ENCODE measurements around the gene REL.
"Not testable (repeated sequence)": the region's sequence is repeated elsewhere in the genome, so short reads cannot be mapped to it uniquely, and the experiment has no call there.

REL gene

DNA sequence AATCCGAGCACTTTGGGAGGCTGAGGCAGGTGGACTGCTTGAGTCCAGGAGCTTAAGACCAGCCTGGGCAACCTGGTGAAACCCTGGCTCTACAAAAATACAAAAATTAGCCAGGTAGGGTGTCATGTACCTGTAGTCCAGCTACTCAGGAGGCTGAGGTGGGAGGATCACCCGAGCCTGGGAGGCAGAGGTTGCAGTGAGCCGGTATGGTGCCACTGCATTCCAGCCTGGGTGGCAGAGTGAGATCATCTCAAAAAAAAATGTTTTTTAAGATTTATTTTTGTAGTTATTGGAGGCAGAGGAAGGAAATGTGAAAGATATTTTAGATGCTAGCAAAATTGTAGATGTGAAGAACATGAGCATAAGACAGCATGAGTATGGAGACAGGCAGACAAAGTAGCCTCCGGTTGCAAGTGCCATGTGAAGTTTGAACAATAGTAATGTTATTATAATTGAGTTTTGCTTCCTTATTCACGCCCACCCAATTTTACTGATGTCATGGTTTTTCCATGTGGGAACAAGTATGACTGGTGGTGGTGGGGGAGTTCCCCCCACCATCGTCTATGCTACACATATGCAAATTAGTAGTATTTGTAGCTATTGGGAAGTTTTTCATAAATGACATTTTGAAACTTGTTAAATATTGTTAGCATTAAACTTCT lies 18.0 kb downstream of the REL start (continued):
- TF ChIP-seq, protein P1, sequence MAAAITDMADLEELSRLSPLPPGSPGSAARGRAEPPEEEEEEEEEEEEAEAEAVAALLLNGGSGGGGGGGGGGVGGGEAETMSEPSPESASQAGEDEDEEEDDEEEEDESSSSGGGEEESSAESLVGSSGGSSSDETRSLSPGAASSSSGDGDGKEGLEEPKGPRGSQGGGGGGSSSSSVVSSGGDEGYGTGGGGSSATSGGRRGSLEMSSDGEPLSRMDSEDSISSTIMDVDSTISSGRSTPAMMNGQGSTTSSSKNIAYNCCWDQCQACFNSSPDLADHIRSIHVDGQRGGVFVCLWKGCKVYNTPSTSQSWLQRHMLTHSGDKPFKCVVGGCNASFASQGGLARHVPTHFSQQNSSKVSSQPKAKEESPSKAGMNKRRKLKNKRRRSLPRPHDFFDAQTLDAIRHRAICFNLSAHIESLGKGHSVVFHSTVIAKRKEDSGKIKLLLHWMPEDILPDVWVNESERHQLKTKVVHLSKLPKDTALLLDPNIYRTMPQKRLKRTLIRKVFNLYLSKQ (tag by site-specific recombination; IDR thresholded peaks at IDR 0.05; ENCODE audit: borderline replicate concordance): no peak
- no peak for TF ChIP-seq ZNF350 (tag by site-specific recombination; IDR thresholded peaks at IDR 0.05)
- no peak for TF ChIP-seq ZNF341 (tag by site-specific recombination; IDR thresholded peaks at IDR 0.05; ENCODE audit: low read depth)
- TF ChIP-seq KLF16 (tag by site-specific recombination; IDR thresholded peaks at IDR 0.05): no peak
- TF ChIP-seq ZNF426 (tag by site-specific recombination; IDR thresholded peaks at IDR 0.05): no peak
- TF ChIP-seq ZNF623 (tag by site-specific recombination; IDR thresholded peaks at IDR 0.05): no peak
- TF ChIP-seq, protein P2, sequence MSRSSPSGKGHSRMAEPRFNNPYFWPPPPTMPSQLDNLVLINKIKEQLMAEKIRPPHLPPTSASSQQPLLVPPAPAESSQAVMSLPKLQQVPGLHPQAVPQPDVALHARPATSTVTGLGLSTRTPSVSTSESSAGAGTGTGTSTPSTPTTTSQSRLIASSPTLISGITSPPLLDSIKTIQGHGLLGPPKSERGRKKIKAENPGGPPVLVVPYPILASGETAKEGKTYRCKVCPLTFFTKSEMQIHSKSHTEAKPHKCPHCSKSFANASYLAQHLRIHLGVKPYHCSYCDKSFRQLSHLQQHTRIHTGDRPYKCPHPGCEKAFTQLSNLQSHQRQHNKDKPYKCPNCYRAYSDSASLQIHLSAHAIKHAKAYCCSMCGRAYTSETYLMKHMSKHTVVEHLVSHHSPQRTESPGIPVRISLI (tag by site-specific recombination; IDR thresholded peaks at IDR 0.05): no peak

DNA sequence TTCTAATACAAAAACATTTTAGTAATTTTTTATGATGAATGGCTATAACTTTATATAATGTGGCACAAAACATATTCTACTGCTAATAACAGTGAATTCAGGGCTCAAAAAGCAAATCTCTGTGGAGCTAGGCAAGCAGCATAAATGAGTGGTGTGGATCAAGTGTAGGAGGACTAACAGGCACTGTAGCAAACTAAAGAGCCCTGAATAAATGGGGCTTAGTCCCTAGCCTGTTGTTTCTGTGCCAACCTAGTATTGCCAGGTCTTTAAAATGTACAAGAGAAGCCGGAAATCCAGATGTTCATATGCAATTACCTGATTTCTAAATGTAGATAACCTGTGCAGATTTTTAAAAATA lies 18.5 kb downstream of the REL start:
- ChIA-PET POLR2A (no interaction called here), CTCF (interaction anchor here (0.6 kb wide), 1 partner anchor 80 kb away, joined by 3 read pairs; no protein-coding TSS in a partner anchor)
- TF ChIP-seq SP7 (tag by site-specific recombination; IDR thresholded peaks at IDR 0.05): no peak
- TF ChIP-seq ZNF624 (tag by site-specific recombination; IDR thresholded peaks at IDR 0.05): no peak
- no peak for TF ChIP-seq ZNF404 (tag by site-specific recombination; IDR thresholded peaks at IDR 0.05)
- no peak for TF ChIP-seq ZNF830 (tag by site-specific recombination; IDR thresholded peaks at IDR 0.05; ENCODE audit: low read depth)
- TF ChIP-seq ZNF776 (tag by site-specific recombination; IDR thresholded peaks at IDR 0.05; ENCODE audit: borderline replicate concordance): no peak
- no peak for TF ChIP-seq PRDM1 (tag by site-specific recombination; IDR thresholded peaks at IDR 0.05)
- no peak for TF ChIP-seq ZFP3 (tag by site-specific recombination; IDR thresholded peaks at IDR 0.05; ENCODE audit: low read depth)
- TF ChIP-seq, protein P2 (tag by site-specific recombination; IDR thresholded peaks at IDR 0.05): no peak
- TF ChIP-seq ZNF140 (tag by site-specific recombination; IDR thresholded peaks at IDR 0.05): no peak
- no peak overlapping the region for H3K27ac ChIP-seq (ENCODE audit: extremely low read depth, low read depth, low read length)
- no peaks in the 10 kb centered on the region for H3K9me3 ChIP-seq (ENCODE audit: control insufficient read depth, insufficient read depth, low read depth, low read length)
- no peak overlapping the region for H3K4me3 ChIP-seq (ENCODE audit: low read depth, low read length)
- H3K4me1 ChIP-seq (ENCODE audit: control insufficient read depth, insufficient read depth, low read length): no peaks in the 10 kb centered on the region
- peaks cover 50 to 60% of the 10 kb centered on the region in 2 experiments for H3K36me3 ChIP-seq (ENCODE audit: control insufficient read depth in 2 of 2, insufficient read depth in 1 of 2, low read length in 2 of 2)

DNA sequence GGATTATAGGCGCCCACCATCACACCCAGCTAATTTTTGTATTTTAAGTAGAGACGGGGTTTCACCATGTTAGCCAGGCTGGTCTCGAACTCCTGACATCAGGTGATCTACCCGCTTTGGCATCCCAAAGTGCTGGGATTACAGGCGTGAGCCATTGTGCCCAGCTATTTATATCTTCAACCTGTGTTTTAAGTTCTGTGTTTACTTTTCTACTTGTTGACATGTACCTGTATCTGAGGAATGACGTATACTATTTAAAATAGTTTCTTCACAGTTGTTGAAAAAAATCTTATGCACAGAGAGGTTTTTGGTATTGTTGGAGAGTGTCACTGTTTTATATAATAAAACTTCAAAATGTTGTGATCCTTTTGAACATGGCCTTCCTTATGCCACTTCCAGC lies 19.9 kb downstream of the REL start:
- CTCF ChIA-PET: interaction anchor here (0.6 kb wide), 2 partner anchors 105 to 151 kb away, joined by 3 to 4 read pairs; no protein-coding TSS in a partner anchor
- POLR2A ChIA-PET: not testable (repeated sequence)

DNA sequence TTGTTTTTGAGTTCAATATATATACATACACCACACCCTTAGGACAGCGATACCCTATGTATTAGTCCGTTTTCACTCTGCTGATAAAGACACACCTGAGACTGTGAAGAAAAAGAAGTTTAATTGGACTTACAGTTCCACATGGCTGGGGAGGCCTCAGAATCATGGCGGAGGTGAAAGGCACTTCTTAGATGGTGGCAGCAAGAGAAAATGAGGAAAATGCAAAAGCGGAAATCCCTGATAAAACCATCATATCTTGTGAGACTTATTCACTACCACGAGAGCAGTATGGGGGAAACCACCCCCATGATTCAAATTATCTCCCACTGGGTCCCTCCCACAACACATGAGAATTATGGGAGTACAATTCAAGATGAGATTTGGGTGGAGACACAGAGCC lies 24.5 kb downstream of the REL start:
- H3K4me3 ChIP-seq (ENCODE audit: low read depth, low read length); H3K9me3 ChIP-seq (ENCODE audit: control insufficient read depth, insufficient read depth, low read depth, low read length); POLR2A ChIA-PET; H3K27ac ChIP-seq (ENCODE audit: extremely low read depth, low read depth, low read length); CTCF ChIA-PET; H3K4me1 ChIP-seq (ENCODE audit: control insufficient read depth, insufficient read depth, low read length): not testable (repeated sequence)
- H3K36me3 ChIP-seq (ENCODE audit: control insufficient read depth in 2 of 2, insufficient read depth in 1 of 2, low read length in 2 of 2): peaks cover 18 to 30% of the 10 kb centered on the region in 2 experiments

More for the DNA sequence above, 19.9 kb downstream of the REL start:
- H3K4me1 ChIP-seq (ENCODE audit: control insufficient read depth, insufficient read depth, low read length); H3K9me3 ChIP-seq (ENCODE audit: control insufficient read depth, insufficient read depth, low read depth, low read length); H3K4me3 ChIP-seq (ENCODE audit: low read depth, low read length); H3K27ac ChIP-seq (ENCODE audit: extremely low read depth, low read depth, low read length): not testable (repeated sequence)
- H3K36me3 ChIP-seq (ENCODE audit: control insufficient read depth in 2 of 2, insufficient read depth in 1 of 2, low read length in 2 of 2): peaks cover 39 to 58% of the 10 kb centered on the region in 2 experiments

Measured in HEK293 (cell line).